Neutrophil (primary cell): ENCODE results near the gene MTCL3.

Experiments
- H3K27ac ChIP-seq: fragments of 200-600 bp; sonication (generic); 2 replicates; pipeline ENCODE4 v1.5.1; 2016; ENCODE audit warnings: mild to moderate bottlenecking, moderate library complexity
- H3K27me3 ChIP-seq: fragments of 200-600 bp; sonication (generic); 2 replicates; pipeline ENCODE4 v1.6.0; 2016; ENCODE audit warnings: mild to moderate bottlenecking
- H3K36me3 ChIP-seq: fragments of 200-600 bp; sonication (generic); 2 replicates; pipeline ENCODE4 v1.5.1; 2017
- H3K4me1 ChIP-seq, 2 experiments: fragments of 200-600 bp in 1 of 2; sonication (generic) in 1 of 2; 1 replicate in 1 of 2; 2 replicates in 1 of 2; pipeline versions ENCODE4 v1.5.1 to v1.6.1; 2013 to 2016; ENCODE audit warnings: low read depth in 1 of 2, low read length in 1 of 2, mild to moderate bottlenecking in 1 of 2, moderate library complexity in 1 of 2; ENCODE audit not compliant: control insufficient read depth in 1 of 2, insufficient read depth in 1 of 2
- H3K4me3 ChIP-seq, 2 experiments: fragments of 200-600 bp in 1 of 2; sonication (generic) in 1 of 2; 1 replicate in 1 of 2; 2 replicates in 1 of 2; pipeline ENCODE4 v1.5.1; 2013 to 2016; ENCODE audit warnings: low read depth in 1 of 2, low read length in 1 of 2, mild to moderate bottlenecking in 1 of 2, moderate library complexity in 1 of 2
- H3K9me3 ChIP-seq: fragments of 200-600 bp; sonication (generic); 2 replicates; pipeline ENCODE4 v1.5.1; 2016
- CTCF ChIP-seq: fragments of 200-600 bp; sonication (generic); IDR thresholded peaks from 2 replicates; pipeline ENCODE4 v1.5.1; 2016; ENCODE audit warnings: antibody characterized with exemption

MTCL3 gene

GRCh38 chr6:127539272-127539671 is 20.1 kb upstream of the MTCL3 start:
- H3K27ac ChIP-seq, result no peak overlapping the region
- peaks cover 19% of the 10 kb centered on the region for H3K27me3 ChIP-seq
- no peak overlapping the region for H3K4me3 ChIP-seq
- H3K4me1 ChIP-seq, result no peaks in the 10 kb centered on the region
- no peak for TF ChIP-seq CTCF
- no peaks in the 10 kb centered on the region for H3K9me3 ChIP-seq
- H3K36me3 ChIP-seq, result no peaks in the 10 kb centered on the region

- Histone ChIP-seq H3K4me1 (no peaks in the 10 kb centered on the region), H3K36me3 (no peaks in the 10 kb centered on the region), H3K27me3 (peaks cover 23% of the 10 kb centered on the region), H3K9me3 (no peaks in the 10 kb centered on the region), H3K27ac (no peak overlapping the region), H3K4me3 (no peak overlapping the region)
- TF ChIP-seq CTCF, result no peak
Measured at GRCh38 chr6:127538750-127539264, 19.7 kb upstream of the MTCL3 start.

GRCh38 chr6:127533736-127534135 is 14.6 kb upstream of the MTCL3 start:
- H3K4me1 ChIP-seq, result no peaks in the 10 kb centered on the region
- no peak overlapping the region for H3K4me3 ChIP-seq
- no peaks in the 10 kb centered on the region for H3K9me3 ChIP-seq
- H3K27me3 ChIP-seq, result peaks cover 25% of the 10 kb centered on the region
- no peak for TF ChIP-seq CTCF
- no peak overlapping the region for H3K27ac ChIP-seq
- no peaks in the 10 kb centered on the region for H3K36me3 ChIP-seq

GRCh38 chr6:127533011-127533410 is 13.9 kb upstream of the MTCL3 start:
- no peak for TF ChIP-seq CTCF
- no peak overlapping the region for H3K4me3 ChIP-seq
- no peaks in the 10 kb centered on the region for H3K9me3 ChIP-seq
- no peaks in the 10 kb centered on the region for H3K36me3 ChIP-seq
- no peak overlapping the region for H3K27ac ChIP-seq
- H3K4me1 ChIP-seq, result no peaks in the 10 kb centered on the region
- H3K27me3 ChIP-seq, result peaks cover 25% of the 10 kb centered on the region

- Histone ChIP-seq H3K9me3 (no peaks in the 10 kb centered on the region), H3K27ac (no peak overlapping the region), H3K36me3 (no peaks in the 10 kb centered on the region), H3K4me3 (no peak overlapping the region), H3K4me1 (no peaks in the 10 kb centered on the region), H3K27me3 (peaks cover 70% of the 10 kb centered on the region)
- no peak for TF ChIP-seq CTCF
Measured at GRCh38 chr6:127522714-127523113, 3.6 kb upstream of the MTCL3 start.

- no peaks in the 10 kb centered on the region for H3K4me1 ChIP-seq
- no peak overlapping the region for H3K4me3 ChIP-seq
- peaks cover 90% of the 10 kb centered on the region for H3K27me3 ChIP-seq
- TF ChIP-seq CTCF, result no peak
- no peaks in the 10 kb centered on the region for H3K36me3 ChIP-seq
- H3K27ac ChIP-seq, result no peak overlapping the region
- H3K9me3 ChIP-seq, result no peaks in the 10 kb centered on the region
Measured at GRCh38 chr6:127520066-127520465, 931 bp upstream of the MTCL3 start.
